Medulla oblongata (tissue), 1 donor: Measurements from ENCODE around the gene RUNX1.

Source experiments
- DNase-seq: peaks from one replicate; pipeline ENCODE4 v3.0.0-alpha.2; 2015; ENCODE audit errors: extremely low spot score

RUNX1 gene

GRCh38 chr21:34897828-34898227 is 151.3 kb downstream of the RUNX1 start:
- no peak for DNase-seq

- no peak for DNase-seq
These were observed 154.7 kb downstream of the RUNX1 start for GRCh38 chr21:34894401-34894800.

GRCh38 chr21:34892209-34892608 is 156.9 kb downstream of the RUNX1 start:
- no peak for DNase-seq

GRCh38 chr21:34891613-34891943 is 157.5 kb downstream of the RUNX1 start:
- DNase-seq, result no peak

- no peak for DNase-seq
These were observed 158.1 kb downstream of the RUNX1 start for GRCh38 chr21:34890724-34891612.

GRCh38 chr21:34890470-34890723 is 158.7 kb downstream of the RUNX1 start:
- no peak for DNase-seq

GRCh38 chr21:34889676-34890469 is 159.2 kb downstream of the RUNX1 start:
- DNase-seq, result peak; percentile 60

- no peak for DNase-seq
These were observed 159.8 kb downstream of the RUNX1 start for GRCh38 chr21:34889320-34889675.

- peak; percentile 81 for DNase-seq
These were observed 160.4 kb downstream of the RUNX1 start for GRCh38 chr21:34888569-34889319.

GRCh38 chr21:34887725-34888568 is 161.2 kb downstream of the RUNX1 start:
- no peak for DNase-seq

- DNase-seq, result no peak
These were observed 162.0 kb downstream of the RUNX1 start for GRCh38 chr21:34887105-34887442.

- DNase-seq, result no peak
These were observed 162.6 kb downstream of the RUNX1 start for GRCh38 chr21:34886240-34887104.

- DNase-seq, result no peak
These were observed 163.4 kb downstream of the RUNX1 start for GRCh38 chr21:34885626-34886239.

- no peak for DNase-seq
These were observed 164.0 kb downstream of the RUNX1 start for GRCh38 chr21:34885125-34885524.

- DNase-seq, result no peak
These were observed 164.7 kb downstream of the RUNX1 start for GRCh38 chr21:34884346-34884929.

GRCh38 chr21:34883491-34884271 is 165.4 kb downstream of the RUNX1 start:
- DNase-seq, result no peak

- peak; percentile 74 for DNase-seq
These were observed 166.4 kb downstream of the RUNX1 start for GRCh38 chr21:34882719-34883131.

GRCh38 chr21:34881839-34882371 is 167.2 kb downstream of the RUNX1 start:
- no peak for DNase-seq

- no peak for DNase-seq
These were observed 167.7 kb downstream of the RUNX1 start for GRCh38 chr21:34881421-34881820.
